HEK293 (cell line): ENCODE results near the gene SLC16A11.

Experiments
- KLF10 ChIP-seq: fragments of 450-650 bp; IDR thresholded peaks from 2 replicates; pipeline ENCODE4 v1.5.1; 2018; ENCODE audit warnings: missing biosample characterization, mild to moderate bottlenecking, missing genetic modification characterization
- KLF8 ChIP-seq: fragments of 450-650 bp; formaldehyde crosslinking; IDR thresholded peaks from 2 replicates; pipeline ENCODE4 v1.5.1; 2016; ENCODE audit warnings: missing biosample characterization, missing genetic modification characterization
- MYNN ChIP-seq: fragments of 450-650 bp; formaldehyde crosslinking; IDR thresholded peaks from 2 replicates; pipeline ENCODE4 v1.5.1; 2016; ENCODE audit warnings: missing biosample characterization, missing genetic modification characterization, borderline replicate concordance
- OVOL3 ChIP-seq: fragments of 450-650 bp; formaldehyde crosslinking; IDR thresholded peaks from 2 replicates; pipeline ENCODE4 v1.5.1; 2016; ENCODE audit warnings: missing biosample characterization, missing genetic modification characterization
- PATZ1 ChIP-seq: fragments of 450-650 bp; formaldehyde crosslinking; IDR thresholded peaks from 2 replicates; pipeline ENCODE4 v1.5.1; 2016; ENCODE audit warnings: missing biosample characterization, missing genetic modification characterization
- SCRT2 ChIP-seq: fragments of 450-650 bp; formaldehyde crosslinking; IDR thresholded peaks from 2 replicates; pipeline ENCODE4 v1.5.1; 2016; ENCODE audit warnings: missing biosample characterization, missing genetic modification characterization
- WT1 ChIP-seq: fragments of 450-650 bp; formaldehyde crosslinking; IDR thresholded peaks from 2 replicates; pipeline ENCODE4 v1.5.1; 2016; ENCODE audit warnings: missing biosample characterization, missing genetic modification characterization
- ZEB2 ChIP-seq: fragments of 450-650 bp; formaldehyde crosslinking; IDR thresholded peaks from 2 replicates; pipeline ENCODE4 v1.5.1; 2016; ENCODE audit warnings: missing biosample characterization, missing genetic modification characterization
- ZNF114 ChIP-seq: fragments of 450-650 bp; formaldehyde crosslinking; IDR thresholded peaks from 2 replicates; pipeline ENCODE4 v1.5.0; 2017; ENCODE audit warnings: missing biosample characterization, missing genetic modification characterization
- ZNF155 ChIP-seq: fragments of 450-650 bp; formaldehyde crosslinking; IDR thresholded peaks from 2 replicates; pipeline ENCODE4 v1.5.1; 2016; ENCODE audit warnings: missing biosample characterization, missing genetic modification characterization
- ZNF157 ChIP-seq: fragments of 450-650 bp; formaldehyde crosslinking; IDR thresholded peaks from 2 replicates; pipeline ENCODE4 v1.5.1; 2016; ENCODE audit warnings: missing biosample characterization, missing genetic modification characterization
- ZNF16 ChIP-seq: fragments of 450-650 bp; formaldehyde crosslinking; IDR thresholded peaks from 2 replicates; pipeline ENCODE4 v1.5.1; 2016; ENCODE audit warnings: low read depth, missing biosample characterization, missing genetic modification characterization
- ZNF174 ChIP-seq: fragments of 450-650 bp; formaldehyde crosslinking; IDR thresholded peaks from 2 replicates; pipeline ENCODE4 v1.5.0; 2017; ENCODE audit warnings: missing biosample characterization, mild to moderate bottlenecking, missing genetic modification characterization
- ZNF24 ChIP-seq: fragments of 450-650 bp; formaldehyde crosslinking; IDR thresholded peaks from 2 replicates; pipeline ENCODE4 v1.5.1; 2016; ENCODE audit warnings: missing biosample characterization, missing genetic modification characterization
- ZNF302 ChIP-seq: fragments of 450-650 bp; formaldehyde crosslinking; IDR thresholded peaks from 2 replicates; pipeline ENCODE4 v1.5.1; 2016; ENCODE audit warnings: missing biosample characterization, missing genetic modification characterization, low read depth
- ZNF398 ChIP-seq: fragments of 450-650 bp; formaldehyde crosslinking; IDR thresholded peaks from 2 replicates; pipeline ENCODE4 v1.5.1; 2017; ENCODE audit warnings: missing biosample characterization, missing genetic modification characterization
- ZNF514 ChIP-seq: fragments of 450-650 bp; formaldehyde crosslinking; IDR thresholded peaks from 2 replicates; pipeline ENCODE4 v1.5.1; 2016; ENCODE audit warnings: missing biosample characterization, missing genetic modification characterization
- ZNF529 ChIP-seq: fragments of 450-650 bp; formaldehyde crosslinking; IDR thresholded peaks from 2 replicates; pipeline ENCODE4 v1.5.1; 2017; ENCODE audit warnings: missing genetic modification characterization, missing biosample characterization; ENCODE audit not compliant: insufficient replicate concordance
- ZNF558 ChIP-seq: fragments of 450-650 bp; formaldehyde crosslinking; IDR thresholded peaks from 2 replicates; pipeline ENCODE4 v1.5.1; 2016; ENCODE audit warnings: missing biosample characterization, missing genetic modification characterization
- ZNF629 ChIP-seq: fragments of 450-650 bp; formaldehyde crosslinking; IDR thresholded peaks from 2 replicates; pipeline ENCODE4 v1.5.1; 2017; ENCODE audit warnings: missing biosample characterization, missing genetic modification characterization
- ZNF677 ChIP-seq: fragments of 450-650 bp; IDR thresholded peaks from 2 replicates; pipeline ENCODE4 v1.5.0; 2018; ENCODE audit warnings: missing biosample characterization, mild to moderate bottlenecking, missing genetic modification characterization, moderate library complexity
- ZNF701 ChIP-seq: fragments of 450-650 bp; formaldehyde crosslinking; IDR thresholded peaks from 2 replicates; pipeline ENCODE4 v1.5.1; 2016; ENCODE audit warnings: missing biosample characterization, missing genetic modification characterization
- ZNF777 ChIP-seq: fragments of 450-650 bp; formaldehyde crosslinking; IDR thresholded peaks from 2 replicates; pipeline ENCODE4 v1.5.1; 2017; ENCODE audit warnings: missing biosample characterization, missing genetic modification characterization, borderline replicate concordance
- ZNF843 ChIP-seq: fragments of 450-650 bp; formaldehyde crosslinking; IDR thresholded peaks from 2 replicates; pipeline ENCODE4 v1.5.1; 2016; ENCODE audit warnings: missing biosample characterization, missing genetic modification characterization
- TF ChIP-seq, protein P1 (sequence below): fragments of 450-650 bp; formaldehyde crosslinking; IDR thresholded peaks from 2 replicates; pipeline ENCODE4 v1.5.1; 2016; ENCODE audit warnings: missing biosample characterization, missing genetic modification characterization
- TF ChIP-seq, protein P2 (sequence below): fragments of 450-650 bp; formaldehyde crosslinking; IDR thresholded peaks from 2 replicates; pipeline ENCODE4 v1.5.1; 2016; ENCODE audit warnings: missing biosample characterization, missing genetic modification characterization
- TF ChIP-seq, protein P3 (sequence below): fragments of 450-650 bp; formaldehyde crosslinking; IDR thresholded peaks from 2 replicates; pipeline ENCODE4 v1.5.1; 2016; ENCODE audit warnings: missing biosample characterization, missing genetic modification characterization
- TF ChIP-seq, protein P4 (sequence below): fragments of 450-650 bp; formaldehyde crosslinking; IDR thresholded peaks from 2 replicates; pipeline ENCODE4 v1.5.1; 2016; ENCODE audit warnings: missing biosample characterization, missing genetic modification characterization, borderline replicate concordance

SLC16A11 gene

GRCh38 chr17:7014261-7014994 is 29.5 kb downstream of the SLC16A11 start (continued):
- TF ChIP-seq, protein P1, sequence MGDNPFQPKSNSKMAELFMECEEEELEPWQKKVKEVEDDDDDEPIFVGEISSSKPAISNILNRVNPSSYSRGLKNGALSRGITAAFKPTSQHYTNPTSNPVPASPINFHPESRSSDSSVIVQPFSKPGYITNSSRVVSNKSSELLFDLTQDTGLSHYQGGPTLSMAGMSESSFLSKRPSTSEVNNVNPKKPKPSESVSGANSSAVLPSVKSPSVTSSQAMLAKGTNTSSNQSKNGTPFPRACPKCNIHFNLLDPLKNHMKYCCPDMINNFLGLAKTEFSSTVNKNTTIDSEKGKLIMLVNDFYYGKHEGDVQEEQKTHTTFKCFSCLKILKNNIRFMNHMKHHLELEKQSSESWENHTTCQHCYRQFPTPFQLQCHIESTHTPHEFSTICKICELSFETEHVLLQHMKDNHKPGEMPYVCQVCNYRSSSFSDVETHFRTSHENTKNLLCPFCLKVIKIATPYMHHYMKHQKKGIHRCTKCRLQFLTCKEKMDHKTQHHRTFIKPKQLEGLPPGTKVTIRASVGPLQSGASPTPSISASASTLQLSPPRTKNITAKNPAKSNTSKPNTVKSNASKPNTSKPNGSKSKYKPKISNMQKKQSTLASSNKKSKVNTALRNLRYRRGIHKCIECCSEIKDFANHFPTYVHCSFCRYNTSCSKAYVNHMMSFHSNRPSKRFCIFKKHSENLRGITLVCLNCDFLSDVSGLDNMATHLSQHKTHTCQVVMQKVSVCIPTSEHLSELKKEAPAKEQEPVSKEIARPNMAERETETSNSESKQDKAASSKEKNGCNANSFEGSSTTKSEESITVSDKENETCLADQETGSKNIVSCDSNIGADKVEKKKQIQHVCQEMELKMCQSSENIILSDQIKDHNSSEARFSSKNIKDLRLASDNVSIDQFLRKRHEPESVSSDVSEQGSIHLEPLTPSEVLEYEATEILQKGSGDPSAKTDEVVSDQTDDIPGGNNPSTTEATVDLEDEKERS: no peak
- peak; percentile 83; the same call in 1 of the 2 replicates for TF ChIP-seq KLF8 (tag by site-specific recombination)
- peak; percentile 94 for TF ChIP-seq ZEB2 (tag by site-specific recombination)
- no peak; the same call in 1 of the 2 replicates for TF ChIP-seq ZNF843
- TF ChIP-seq ZNF155 (tag by site-specific recombination): no peak
- TF ChIP-seq, protein P2, sequence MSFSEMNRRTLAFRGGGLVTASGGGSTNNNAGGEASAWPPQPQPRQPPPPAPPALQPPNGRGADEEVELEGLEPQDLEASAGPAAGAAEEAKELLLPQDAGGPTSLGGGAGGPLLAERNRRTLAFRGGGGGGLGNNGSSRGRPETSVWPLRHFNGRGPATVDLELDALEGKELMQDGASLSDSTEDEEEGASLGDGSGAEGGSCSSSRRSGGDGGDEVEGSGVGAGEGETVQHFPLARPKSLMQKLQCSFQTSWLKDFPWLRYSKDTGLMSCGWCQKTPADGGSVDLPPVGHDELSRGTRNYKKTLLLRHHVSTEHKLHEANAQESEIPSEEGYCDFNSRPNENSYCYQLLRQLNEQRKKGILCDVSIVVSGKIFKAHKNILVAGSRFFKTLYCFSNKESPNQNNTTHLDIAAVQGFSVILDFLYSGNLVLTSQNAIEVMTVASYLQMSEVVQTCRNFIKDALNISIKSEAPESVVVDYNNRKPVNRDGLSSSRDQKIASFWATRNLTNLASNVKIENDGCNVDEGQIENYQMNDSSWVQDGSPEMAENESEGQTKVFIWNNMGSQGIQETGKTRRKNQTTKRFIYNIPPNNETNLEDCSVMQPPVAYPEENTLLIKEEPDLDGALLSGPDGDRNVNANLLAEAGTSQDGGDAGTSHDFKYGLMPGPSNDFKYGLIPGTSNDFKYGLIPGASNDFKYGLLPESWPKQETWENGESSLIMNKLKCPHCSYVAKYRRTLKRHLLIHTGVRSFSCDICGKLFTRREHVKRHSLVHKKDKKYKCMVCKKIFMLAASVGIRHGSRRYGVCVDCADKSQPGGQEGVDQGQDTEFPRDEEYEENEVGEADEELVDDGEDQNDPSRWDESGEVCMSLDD (tag by site-specific recombination): peak; percentile 60; the same call in 1 of the 2 replicates
- TF ChIP-seq ZNF157 (tag by site-specific recombination): no peak
- TF ChIP-seq OVOL3 (tag by site-specific recombination): no peak
- TF ChIP-seq ZNF514 (tag by site-specific recombination): no peak
- TF ChIP-seq ZNF629 (tag by site-specific recombination): peak; percentile 96
- TF ChIP-seq ZNF16 (tag by site-specific recombination): no peak
- TF ChIP-seq ZNF302 (tag by site-specific recombination): no peak
- TF ChIP-seq ZNF677 (tag by site-specific recombination): no peak
- no peak for TF ChIP-seq ZNF777
- TF ChIP-seq ZNF701 (tag by site-specific recombination): no peak
- peak; percentile 90 for TF ChIP-seq PATZ1 (tag by site-specific recombination)
- TF ChIP-seq ZNF558 (tag by site-specific recombination): no peak
- no peak for TF ChIP-seq MYNN (tag by site-specific recombination)
- TF ChIP-seq, protein P3, sequence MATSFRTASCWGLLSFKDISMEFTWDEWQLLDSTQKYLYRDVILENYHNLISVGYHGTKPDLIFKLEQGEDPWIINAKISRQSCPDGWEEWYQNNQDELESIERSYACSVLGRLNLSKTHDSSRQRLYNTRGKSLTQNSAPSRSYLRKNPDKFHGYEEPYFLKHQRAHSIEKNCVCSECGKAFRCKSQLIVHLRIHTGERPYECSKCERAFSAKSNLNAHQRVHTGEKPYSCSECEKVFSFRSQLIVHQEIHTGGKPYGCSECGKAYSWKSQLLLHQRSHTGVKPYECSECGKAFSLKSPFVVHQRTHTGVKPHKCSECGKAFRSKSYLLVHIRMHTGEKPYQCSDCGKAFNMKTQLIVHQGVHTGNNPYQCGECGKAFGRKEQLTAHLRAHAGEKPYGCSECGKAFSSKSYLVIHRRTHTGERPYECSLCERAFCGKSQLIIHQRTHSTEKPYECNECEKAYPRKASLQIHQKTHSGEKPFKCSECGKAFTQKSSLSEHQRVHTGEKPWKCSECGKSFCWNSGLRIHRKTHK (tag by site-specific recombination): no peak
- TF ChIP-seq SCRT2 (tag by site-specific recombination): no peak
- TF ChIP-seq ZNF24: no peak
- no peak for TF ChIP-seq ZNF174 (tag by site-specific recombination)
- no peak for TF ChIP-seq ZNF529 (tag by site-specific recombination)
- TF ChIP-seq ZNF114: no peak
- TF ChIP-seq, protein P4, sequence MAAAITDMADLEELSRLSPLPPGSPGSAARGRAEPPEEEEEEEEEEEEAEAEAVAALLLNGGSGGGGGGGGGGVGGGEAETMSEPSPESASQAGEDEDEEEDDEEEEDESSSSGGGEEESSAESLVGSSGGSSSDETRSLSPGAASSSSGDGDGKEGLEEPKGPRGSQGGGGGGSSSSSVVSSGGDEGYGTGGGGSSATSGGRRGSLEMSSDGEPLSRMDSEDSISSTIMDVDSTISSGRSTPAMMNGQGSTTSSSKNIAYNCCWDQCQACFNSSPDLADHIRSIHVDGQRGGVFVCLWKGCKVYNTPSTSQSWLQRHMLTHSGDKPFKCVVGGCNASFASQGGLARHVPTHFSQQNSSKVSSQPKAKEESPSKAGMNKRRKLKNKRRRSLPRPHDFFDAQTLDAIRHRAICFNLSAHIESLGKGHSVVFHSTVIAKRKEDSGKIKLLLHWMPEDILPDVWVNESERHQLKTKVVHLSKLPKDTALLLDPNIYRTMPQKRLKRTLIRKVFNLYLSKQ (tag by site-specific recombination): no peak
- peak; percentile 50; the same call in 1 of the 2 replicates for TF ChIP-seq ZNF398 (tag by site-specific recombination)
- peak; percentile 76 for TF ChIP-seq KLF10 (tag by site-specific recombination)
- TF ChIP-seq WT1 (tag by site-specific recombination): no peak; the same call in 1 of the 2 replicates
